ENCODE measurements around the gene OLIG2.

Gene OLIG2
- long read RNA-seq, donor 1, result 0 reads
- long read RNA-seq, donor 2, result 0 reads
- long read RNA-seq, donor 3, result 0 reads
- long read RNA-seq, donor 4, result 0 reads
- long read RNA-seq, donor 5, result 0 reads
- long read RNA-seq, donor 6, result 0 reads
- long read RNA-seq, donor 7, result 0 reads
- long read RNA-seq, donor 8, result 0 reads

DNA sequence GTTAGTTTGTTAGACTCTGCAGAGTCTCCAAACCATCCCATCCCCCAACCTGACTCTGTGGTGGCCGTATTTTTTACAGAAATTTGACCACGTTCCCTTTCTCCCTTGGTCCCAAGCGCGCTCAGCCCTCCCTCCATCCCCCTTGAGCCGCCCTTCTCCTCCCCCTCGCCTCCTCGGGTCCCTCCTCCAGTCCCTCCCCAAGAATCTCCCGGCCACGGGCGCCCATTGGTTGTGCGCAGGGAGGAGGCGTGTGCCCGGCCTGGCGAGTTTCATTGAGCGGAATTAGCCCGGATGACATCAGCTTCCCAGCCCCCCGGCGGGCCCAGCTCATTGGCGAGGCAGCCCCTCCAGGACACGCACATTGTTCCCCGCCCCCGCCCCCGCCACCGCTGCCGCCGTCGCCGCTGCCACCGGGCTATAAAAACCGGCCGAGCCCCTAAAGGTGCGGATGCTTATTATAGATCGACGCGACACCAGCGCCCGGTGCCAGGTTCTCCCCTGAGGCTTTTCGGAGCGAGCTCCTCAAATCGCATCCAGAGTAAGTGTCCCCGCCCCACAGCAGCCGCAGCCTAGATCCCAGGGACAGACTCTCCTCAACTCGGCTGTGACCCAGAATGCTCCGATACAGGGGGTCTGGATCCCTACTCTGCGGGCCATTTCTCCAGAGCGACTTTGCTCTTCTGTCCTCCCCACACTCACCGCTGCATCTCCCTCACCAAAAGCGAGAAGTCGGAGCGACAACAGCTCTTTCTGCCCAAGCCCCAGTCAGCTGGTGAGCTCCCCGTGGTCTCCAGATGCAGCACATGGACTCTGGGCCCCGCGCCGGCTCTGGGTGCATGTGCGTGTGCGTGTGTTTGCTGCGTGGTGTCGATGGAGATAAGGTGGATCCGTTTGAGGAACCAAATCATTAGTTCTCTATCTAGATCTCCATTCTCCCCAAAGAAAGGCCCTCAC lies at the start of gene OLIG2:
TSS of gene OLIG2 (plus strand) at position 447 of the 954 bp plus-strand sequence. CDS start 928 bp downstream, outside the sequence.
- peak; percentile 31 for DNase-seq

DNA sequence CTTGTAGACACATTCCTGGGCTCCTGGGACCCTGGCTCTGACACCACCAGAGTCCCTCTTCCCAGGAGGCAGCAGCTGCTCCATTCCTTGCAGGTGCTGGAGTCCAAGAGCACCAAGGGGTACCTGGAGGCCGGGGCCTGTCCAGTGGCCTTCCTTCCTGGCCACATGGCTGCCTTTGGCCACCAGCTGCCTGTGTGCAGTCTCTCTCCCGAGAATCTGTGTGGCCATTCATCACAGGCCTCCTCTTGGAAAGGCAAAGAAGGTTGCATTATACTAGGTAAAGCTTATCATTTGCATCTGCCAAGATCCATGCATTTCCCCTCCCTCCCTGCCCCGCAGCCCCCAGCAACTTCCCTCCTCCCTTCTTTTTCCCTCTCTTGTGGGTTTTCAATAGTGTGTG lies 48.9 kb upstream of the OLIG2 start:
- DNase-seq, result no peak

DNA sequence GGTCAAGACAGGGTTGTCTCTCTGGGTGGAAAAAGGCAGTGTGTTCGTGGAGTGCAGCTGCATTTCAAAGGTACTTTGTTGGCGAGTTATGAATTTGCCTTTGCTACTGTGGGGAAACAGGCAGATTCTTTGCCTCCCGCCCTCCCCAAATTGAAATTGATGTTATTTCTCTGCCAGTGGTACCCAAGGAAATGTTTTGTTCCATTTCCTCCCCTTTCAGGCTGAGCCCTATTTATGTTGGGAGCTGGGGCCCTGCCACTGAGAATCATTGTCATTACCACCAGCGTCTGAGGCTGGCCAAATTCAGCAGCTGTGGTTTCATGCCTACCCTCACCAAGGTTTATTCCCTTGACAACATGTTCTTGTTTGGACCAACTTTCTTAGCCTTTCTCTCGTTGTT lies 48.5 kb upstream of the OLIG2 start:
- no peak for DNase-seq

DNA sequence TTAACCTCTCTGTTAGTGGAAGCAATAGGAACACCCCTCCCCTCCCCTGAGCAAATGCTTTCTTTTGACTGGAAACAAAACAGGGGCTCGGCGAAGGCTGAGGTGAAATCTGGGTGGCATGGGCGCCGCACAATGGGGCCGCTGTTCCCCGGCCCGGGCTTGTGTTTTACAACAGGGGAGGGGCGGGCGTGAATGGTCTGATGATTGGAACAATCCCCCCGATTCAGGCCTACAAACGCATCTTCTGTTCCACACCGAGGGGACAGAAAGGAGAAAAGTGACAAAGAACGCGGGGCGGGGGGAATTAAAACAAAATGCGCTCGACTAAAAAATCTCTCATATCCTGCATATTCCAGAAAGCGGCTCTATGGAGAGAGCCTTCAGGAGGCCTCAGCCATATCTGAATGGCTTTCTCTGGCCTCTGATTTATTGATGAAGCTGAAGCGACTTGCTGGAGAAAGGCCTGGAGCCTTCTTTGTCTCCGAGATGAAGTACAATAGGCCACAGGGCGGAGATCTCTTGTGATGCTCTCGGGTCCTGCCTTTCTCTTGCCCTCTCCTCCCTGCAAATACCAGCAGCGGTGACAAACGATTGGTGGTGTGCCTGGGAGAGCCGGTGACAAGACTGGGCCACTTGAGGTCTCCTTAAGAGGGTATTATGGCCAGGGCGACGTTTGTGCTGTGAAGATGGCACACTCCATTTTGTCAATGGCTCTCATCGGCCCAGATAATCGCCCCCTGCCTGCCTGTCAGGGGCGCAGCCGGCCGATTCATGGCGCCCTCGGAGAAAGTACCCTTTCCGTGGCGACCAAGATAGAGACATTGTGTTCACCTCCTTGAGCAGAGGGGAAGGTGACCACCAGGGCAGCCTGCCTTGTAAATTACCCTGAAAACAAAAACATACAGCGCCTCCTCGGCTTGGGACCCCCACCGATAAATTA lies 47.1 kb upstream of the OLIG2 start:
- no peak for DNase-seq

DNA sequence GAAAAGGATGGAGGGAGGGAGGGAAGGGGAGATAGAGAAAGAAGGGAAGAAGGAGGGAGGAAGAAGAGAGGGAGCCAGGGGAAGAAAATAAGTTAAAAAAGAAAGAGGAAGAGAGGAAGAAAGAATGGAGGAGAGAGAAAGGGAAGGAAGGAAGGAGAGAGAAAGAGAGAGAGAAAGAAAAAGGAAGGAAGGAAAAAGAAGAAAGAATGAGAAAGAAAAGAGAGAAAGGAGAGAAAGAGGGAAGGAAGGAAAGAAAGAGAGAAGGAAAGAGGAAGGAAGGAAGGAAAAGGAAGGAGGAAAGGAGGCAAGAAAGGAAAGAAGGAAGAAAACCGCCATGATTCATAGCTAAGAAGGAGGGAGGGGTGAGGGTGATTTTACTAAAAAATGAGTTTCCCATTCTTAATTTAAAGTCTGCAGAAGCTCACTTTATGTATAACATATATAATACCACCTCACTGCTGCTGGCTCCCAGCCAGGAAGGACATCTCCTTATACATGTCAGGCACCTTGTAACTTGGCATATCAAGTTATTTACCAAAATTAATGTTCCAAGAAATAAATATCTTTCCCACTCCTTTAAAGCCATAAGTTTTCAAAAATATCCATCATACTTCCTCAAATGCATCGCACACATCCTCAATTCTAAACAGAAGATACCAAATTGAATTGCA lies 46.0 kb upstream of the OLIG2 start:
- no peak for DNase-seq

DNA sequence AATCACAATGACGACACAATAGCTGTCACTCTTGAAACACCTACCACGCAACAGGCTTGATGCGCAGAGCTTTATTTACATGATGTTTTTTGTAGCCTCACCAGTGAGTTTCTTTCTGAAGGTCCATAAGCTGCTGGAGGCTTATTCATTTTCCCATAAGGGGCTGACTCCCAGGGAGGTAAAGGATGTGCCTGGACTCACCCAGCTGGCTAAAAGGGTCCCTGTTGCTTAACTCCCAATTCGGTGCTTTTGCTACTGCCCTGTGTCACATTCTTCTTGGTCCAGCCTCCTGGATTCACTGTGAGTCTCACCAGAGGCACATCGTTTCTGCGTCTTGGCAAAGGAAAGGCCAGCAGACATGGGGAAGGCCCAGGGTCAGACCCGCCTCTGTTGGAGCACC lies 44.6 kb upstream of the OLIG2 start:
- DNase-seq, result no peak

GRCh38 chr21:32990666-32991065 lies 35.1 kb upstream of the OLIG2 start:
- no peak for DNase-seq

DNA sequence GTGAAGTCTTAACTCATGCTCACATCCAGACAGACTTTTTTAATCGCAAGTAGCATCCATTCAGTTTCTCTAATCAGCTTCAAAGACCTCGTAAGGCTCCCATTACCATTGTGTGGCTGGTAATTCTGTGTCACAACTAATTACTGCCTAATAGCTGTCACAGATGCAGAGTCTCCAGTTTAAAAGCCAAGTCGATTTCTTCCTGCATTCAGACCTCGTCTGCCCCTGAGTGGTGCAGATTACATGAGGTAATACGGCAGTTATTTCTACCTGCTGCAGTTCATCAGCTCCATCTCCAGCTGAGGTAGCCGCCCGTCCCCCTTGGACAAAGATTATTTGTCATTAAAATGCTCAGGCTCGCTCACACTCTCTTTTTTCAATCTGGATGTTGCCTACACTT lies 34.4 kb upstream of the OLIG2 start:
- DNase-seq, result no peak

DNA sequence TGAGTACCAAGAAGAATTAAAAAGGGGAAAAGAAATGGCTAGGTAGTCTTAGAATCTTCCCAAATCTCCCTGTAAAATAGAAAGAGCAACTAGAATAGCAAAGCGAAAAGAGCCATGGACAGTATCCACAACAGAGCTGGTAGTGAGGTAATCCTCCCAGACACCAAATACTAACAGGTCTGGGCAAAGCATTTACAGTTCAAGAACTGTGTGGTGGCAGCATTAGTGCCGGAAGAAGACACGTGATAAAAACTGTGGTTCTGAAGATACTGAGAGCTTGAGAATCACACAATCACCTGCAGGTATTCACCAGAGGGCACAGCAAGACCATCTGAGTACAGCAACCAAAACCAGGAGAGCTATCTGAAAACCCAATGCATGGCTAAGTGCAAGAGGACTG lies 31.8 kb upstream of the OLIG2 start:
- DNase-seq, result no peak

- DNase-seq, result no peak
Observed at GRCh38 chr21:32994305-32994704, 31.4 kb upstream of the OLIG2 start.

DNA sequence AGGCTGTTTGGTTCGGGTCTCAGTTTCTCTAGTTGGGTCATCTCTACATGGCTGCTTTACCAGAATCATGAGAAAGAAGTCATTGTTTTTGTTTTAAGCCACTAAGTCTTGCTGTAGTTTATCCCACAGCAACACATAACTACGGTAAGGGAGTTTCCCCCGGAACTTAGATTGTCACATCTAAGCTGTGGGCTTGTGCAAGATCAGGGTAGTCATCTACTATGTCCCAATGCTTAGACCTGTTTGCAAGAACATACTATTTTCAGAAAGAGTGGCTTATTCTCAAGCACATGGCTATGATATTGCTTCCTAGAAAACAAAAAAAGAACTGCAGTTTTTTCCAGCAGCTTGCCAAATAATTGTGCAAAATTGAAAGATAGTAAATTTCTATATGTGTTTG lies 18.0 kb upstream of the OLIG2 start:
- no peak for DNase-seq

GRCh38 chr21:33008333-33009051 lies 17.2 kb upstream of the OLIG2 start:
- DNase-seq, result no peak

DNA sequence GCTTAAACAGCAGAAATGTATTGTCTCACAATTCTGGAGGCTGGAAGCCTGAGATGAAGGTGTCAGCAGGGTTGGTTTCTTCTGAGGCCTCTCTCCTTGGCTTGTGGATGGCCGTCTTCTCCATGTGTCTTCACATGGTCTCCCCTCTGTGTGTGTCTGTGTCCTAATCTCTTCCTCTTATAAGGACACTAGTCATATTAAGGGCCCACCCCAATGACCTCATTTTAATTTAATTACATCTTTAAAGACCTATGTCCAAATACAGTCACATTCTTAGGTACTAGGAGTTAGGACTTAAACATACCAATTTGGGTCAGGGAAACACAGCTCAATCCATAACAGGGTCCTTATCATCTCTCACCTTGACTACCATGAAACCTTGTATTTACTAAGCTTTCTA lies 14.8 kb upstream of the OLIG2 start:
- DNase-seq, result no peak

- no peak for DNase-seq
Observed at GRCh38 chr21:33011462-33011861, 14.3 kb upstream of the OLIG2 start.

DNA sequence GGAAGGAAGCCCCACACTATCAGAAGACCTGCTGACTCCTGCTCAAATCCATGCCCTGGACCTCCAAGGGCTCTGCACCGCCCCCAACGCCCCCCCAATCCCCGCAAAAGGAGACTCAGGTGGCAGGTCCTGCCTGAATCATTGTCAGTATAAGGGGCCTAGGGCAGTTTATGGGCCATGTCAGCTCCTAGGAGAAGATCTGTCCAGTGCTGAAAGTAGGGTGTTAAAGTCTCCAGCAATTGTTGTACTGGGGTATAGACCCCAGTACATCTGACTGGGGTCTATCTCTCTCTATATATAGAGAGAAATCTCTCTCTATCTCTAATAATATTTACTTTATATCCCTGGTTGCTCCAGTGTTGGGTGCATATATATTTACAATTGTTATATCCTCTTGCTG lies 12.1 kb upstream of the OLIG2 start:
- no peak for DNase-seq

GRCh38 chr21:33014331-33014730 lies 11.4 kb upstream of the OLIG2 start:
- no peak for DNase-seq

DNA sequence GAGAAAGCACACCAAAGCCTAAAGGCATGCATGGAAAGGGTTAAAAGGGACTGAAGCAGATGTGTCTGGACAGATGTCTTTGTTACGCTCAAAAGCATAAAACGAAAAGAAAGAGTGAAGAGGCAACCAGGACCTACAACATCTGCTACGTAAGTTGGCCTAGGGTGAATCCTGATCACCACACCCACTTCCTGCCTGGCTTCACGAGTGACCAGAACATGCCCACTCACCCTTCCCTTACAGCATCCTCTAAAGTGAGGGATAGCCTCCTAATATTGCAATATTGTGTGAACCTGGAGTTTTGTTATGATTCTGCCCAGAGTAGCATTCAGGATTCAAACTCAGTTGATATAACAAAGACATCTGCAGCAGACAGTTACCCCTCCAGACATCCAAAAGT lies 10.6 kb upstream of the OLIG2 start:
- DNase-seq, result no peak

DNA sequence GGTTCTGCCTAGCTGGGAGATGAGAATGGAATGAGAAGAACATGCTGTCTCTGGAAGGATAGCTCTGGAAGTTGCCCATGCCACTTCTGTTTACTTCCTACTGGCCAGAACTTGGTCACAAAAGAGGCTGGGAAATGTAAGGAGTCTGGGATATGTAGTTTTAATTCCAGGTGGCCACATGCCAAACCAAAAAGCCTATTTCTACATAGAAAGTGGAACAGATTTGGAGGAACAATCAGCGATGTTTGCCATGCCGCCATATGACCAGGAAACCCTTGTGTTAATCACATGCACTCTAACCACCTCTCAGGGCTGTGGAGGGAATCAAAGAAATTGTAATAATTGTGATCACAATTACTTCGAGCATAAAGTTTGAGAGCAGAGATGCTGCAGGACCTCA lies 10.0 kb upstream of the OLIG2 start:
- DNase-seq, result no peak

- DNase-seq, result no peak
Observed at GRCh38 chr21:33018707-33019465, 6.8 kb upstream of the OLIG2 start.

GRCh38 chr21:33019516-33019884 lies 6.2 kb upstream of the OLIG2 start:
- no peak for DNase-seq
